ENCODE measurements around the gene EIF4ENIF1. TPM values are rescaled to one million over a fixed set of nuclear protein-coding genes. Genes with fewer than 3 reads are reported as not detected.
"Not testable (repeated sequence)": the region's sequence is repeated elsewhere in the genome, so short reads cannot be mapped to it uniquely, and the experiment has no call there.

EIF4ENIF1 gene
- total and polyA plus RNA-seq, 2 donors (not counting 3 experiments of a cell fraction or from before 2014, with no cell fraction given), result 22.8 to 38.7 TPM

- peak overlapping the region; percentile 78 for H3K9ac ChIP-seq (replicated peaks; ENCODE audit: extremely low read depth, insufficient read depth, low read length)
Measured at GRCh38 chr22:31495343-31495742, 5.7 kb upstream of the EIF4ENIF1 start.

DNA sequence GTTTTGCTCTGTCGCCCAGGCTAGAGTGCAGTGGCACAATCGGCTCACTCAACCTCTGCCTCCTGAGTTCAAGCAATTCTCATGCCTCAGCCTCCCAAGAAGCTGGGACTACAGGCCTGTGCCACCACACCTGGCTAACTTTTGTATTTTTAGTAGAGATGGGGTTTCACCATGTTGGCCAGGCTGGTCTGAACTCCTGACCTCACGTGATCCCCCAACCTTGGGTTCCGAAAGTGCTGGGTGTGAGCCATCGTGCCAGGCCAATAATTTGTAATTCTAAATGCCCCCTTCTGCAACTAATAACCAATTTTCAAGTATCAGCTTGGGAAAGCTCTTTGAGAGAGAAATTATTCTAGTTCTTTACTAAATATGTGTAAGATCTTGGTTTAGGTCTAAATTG is 3.7 kb upstream of the EIF4ENIF1 start:
- intact Hi-C loops (cut with micrococcal nuclease); BruUV-seq (replicated peaks); H3K36me3 ChIP-seq (ENCODE audit: control insufficient read depth in 2 of 2, extremely low read depth in 1 of 2, insufficient read depth in 2 of 2, low read length in 2 of 2); H3K9me3 ChIP-seq (replicated peaks; ENCODE audit: control insufficient read depth, insufficient read depth, low read length); H4K20me1 ChIP-seq (replicated peaks; ENCODE audit: control insufficient read depth, extremely low read depth, insufficient read depth, low read length); dilution Hi-C loops (cut with MboI; ENCODE audit: extremely low pct_ligation_motif_present, low sequenced_read_pairs); H3K4me2 ChIP-seq (ENCODE audit: insufficient read depth, low read length); H3K9ac ChIP-seq (replicated peaks; ENCODE audit: extremely low read depth, insufficient read depth, low read length); H3K9me1 ChIP-seq (replicated peaks; ENCODE audit: control insufficient read depth, extremely low read depth, insufficient read depth, low read length); POLR2A ChIA-PET; H3K4me3 ChIP-seq (replicated peaks in 1 of 3; ENCODE audit: insufficient read depth in 1 of 3, low read depth in 1 of 3, low read length in 3 of 3); DNase-seq (ENCODE audit: low read depth, low spot score); H2AFZ ChIP-seq (ENCODE audit: low read depth, low read length); FAIRE-seq; H3K27me3 ChIP-seq (ENCODE audit: control insufficient read depth in 2 of 2, insufficient read depth in 2 of 2, low read length in 2 of 2); H3K27ac ChIP-seq (ENCODE audit: insufficient read depth, low read depth, low read length): not testable (repeated sequence)
- CTCF ChIA-PET, result interaction anchor here (0.6 to 1.4 kb wide), 2 partner anchors 34 to 42 kb away, joined by 3 to 5 read pairs; no protein-coding TSS in a partner anchor
- peaks cover 18% of the 10 kb centered on the region for H3K79me2 ChIP-seq (ENCODE audit: control insufficient read depth, insufficient read depth, low read length)
- peaks cover 30% of the 10 kb centered on the region for H3K4me1 ChIP-seq (ENCODE audit: control insufficient read depth, extremely low read depth, insufficient read depth, low read length)

More at GRCh38 chr22:31495343-31495742, 5.7 kb upstream of the EIF4ENIF1 start:
- no peaks in the 10 kb centered on the region for H3K36me3 ChIP-seq (ENCODE audit: control insufficient read depth in 2 of 2, extremely low read depth in 1 of 2, insufficient read depth in 2 of 2, low read length in 2 of 2)
- H3K4me2 ChIP-seq (ENCODE audit: insufficient read depth, low read length), result peak overlapping the region; percentile 90
- dilution Hi-C loops (cut with MboI; ENCODE audit: extremely low pct_ligation_motif_present, low sequenced_read_pairs), result no loop called here
- BruUV-seq (replicated peaks), result no TSS peak
- H3K79me2 ChIP-seq (ENCODE audit: control insufficient read depth, insufficient read depth, low read length), result peaks cover 12% of the 10 kb centered on the region
- H3K27me3 ChIP-seq (ENCODE audit: control insufficient read depth in 2 of 2, insufficient read depth in 2 of 2, low read length in 2 of 2), result no peaks in the 10 kb centered on the region
- ChIA-PET POLR2A (no interaction called here), CTCF (no interaction called here)
- no peaks in the 10 kb centered on the region for H3K9me3 ChIP-seq (replicated peaks; ENCODE audit: control insufficient read depth, insufficient read depth, low read length)
- intact Hi-C loops (cut with micrococcal nuclease), result loop anchor here (5.0 kb wide), 1 partner anchor 257 kb away; the partner anchor contains the start of genes DEPDC5 and PRR14L
- peaks cover 21% of the 10 kb centered on the region for H3K4me1 ChIP-seq (ENCODE audit: control insufficient read depth, extremely low read depth, insufficient read depth, low read length)
- H3K4me3 ChIP-seq (replicated peaks in 1 of 3; ENCODE audit: insufficient read depth in 1 of 3, low read depth in 1 of 3, low read length in 3 of 3), result peak overlapping the region in 1 of 3 experiments; percentile 81
- peak; percentile 8 for FAIRE-seq
- H4K20me1 ChIP-seq (replicated peaks; ENCODE audit: control insufficient read depth, extremely low read depth, insufficient read depth, low read length), result no peaks in the 10 kb centered on the region
- no peak overlapping the region for H2AFZ ChIP-seq (ENCODE audit: low read depth, low read length)
- TF ChIP-seq JUN (IDR thresholded peaks at IDR 0.05; ENCODE audit: borderline replicate concordance, insufficient read depth, insufficient read length, low read depth) (no peak), CTCF (IDR thresholded peaks at IDR 0.05; ENCODE audit: extremely low read depth in 1 of 2, insufficient read depth in 1 of 2, low read depth in 1 of 2, low read length in 2 of 2) (no peak), GATA2 (IDR thresholded peaks at IDR 0.05; ENCODE audit: insufficient read depth, insufficient read length, low read depth, low read length) (no peak), MAX (IDR thresholded peaks at IDR 0.05; ENCODE audit: insufficient read depth, insufficient read length) (no peak), EZH2 (IDR thresholded peaks at IDR 0.05; ENCODE audit: borderline replicate concordance, low read depth, low read length, severe bottlenecking) (no peak), FOS (IDR thresholded peaks at IDR 0.05; ENCODE audit: borderline replicate concordance, insufficient read depth, low read length) (no peak), MYC (IDR thresholded peaks at IDR 0.05; ENCODE audit: low read depth, low read length) (no peak), POLR2AphosphoS5 (IDR thresholded peaks at IDR 0.05; ENCODE audit: insufficient read depth, low read depth, low read length) (no peak), POLR2A (IDR thresholded peaks at IDR 0.05; ENCODE audit: low read depth, low read length) (no peak)
- no peak overlapping the region for H3K27ac ChIP-seq (ENCODE audit: insufficient read depth, low read depth, low read length)
- no peak for DNase-seq (ENCODE audit: low read depth, low spot score)
- H3K9me1 ChIP-seq (replicated peaks; ENCODE audit: control insufficient read depth, extremely low read depth, insufficient read depth, low read length), result no peaks in the 10 kb centered on the region
